ENCODE data around the gene IGSF6.
"Not testable (repeated sequence)": the region's sequence is repeated elsewhere in the genome, so short reads cannot be mapped to it uniquely, and the experiment has no call there.

Gene IGSF6

DNA sequence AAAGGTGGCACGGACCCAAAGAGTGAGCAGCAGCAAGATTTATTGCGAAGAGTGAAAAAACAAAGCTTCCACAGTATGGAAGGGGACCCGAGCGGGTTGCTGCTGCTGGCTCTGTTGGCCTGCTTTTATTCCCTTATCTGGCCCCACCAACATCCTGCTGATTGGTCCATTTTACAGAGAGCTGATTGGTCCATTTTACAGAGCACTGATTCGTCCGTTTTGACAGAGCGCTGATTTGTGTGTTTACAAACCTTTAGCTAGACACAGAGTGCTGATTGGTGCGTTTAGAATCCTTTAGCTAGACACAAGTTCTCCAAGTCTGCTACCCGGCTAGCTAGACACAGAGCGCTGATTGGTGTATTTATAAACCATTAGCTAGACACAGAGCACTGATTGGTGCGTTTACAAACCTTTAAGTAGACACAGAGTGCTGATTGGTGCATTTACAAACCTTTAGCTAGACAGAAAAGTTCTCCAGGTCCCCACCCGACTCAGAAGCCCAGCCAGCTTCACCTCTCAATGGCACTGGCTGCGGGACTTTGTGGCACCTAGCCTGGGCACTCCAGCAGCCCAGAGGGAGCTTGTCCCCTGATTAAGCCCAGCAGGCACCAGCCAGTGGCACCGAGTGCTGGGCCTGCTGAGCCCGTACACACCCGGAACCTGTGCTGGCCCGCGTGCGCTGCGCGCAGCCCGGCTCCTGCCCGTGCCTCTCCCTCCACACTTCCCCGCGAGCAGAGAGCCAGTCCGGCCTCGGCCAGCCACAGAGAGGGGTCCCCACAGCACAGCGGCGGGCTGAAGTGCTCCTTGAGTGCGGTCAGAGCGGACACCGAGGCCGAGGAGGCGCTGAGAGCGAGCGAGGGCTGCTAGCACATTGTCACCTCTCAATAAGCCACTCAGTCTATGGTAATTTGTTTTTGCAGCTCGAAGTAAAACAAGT lies 15.1 kb downstream of the IGSF6 start:
- no peak overlapping the region for H3K9ac ChIP-seq (ENCODE audit: low read depth, low read length)
- no peak overlapping the region for H3K4me3 ChIP-seq (ENCODE audit: low read depth, low read length)
- no peaks in the 10 kb centered on the region for H3K9me3 ChIP-seq (ENCODE audit: control insufficient read depth, insufficient read depth, low read length)
- H3K36me3 ChIP-seq (ENCODE audit: control insufficient read depth, insufficient read depth, low read length), result no peaks in the 10 kb centered on the region
- H3K27me3 ChIP-seq (ENCODE audit: control insufficient read depth, insufficient read depth, low read length), result no peaks in the 10 kb centered on the region
- H3K4me1 ChIP-seq (ENCODE audit: control insufficient read depth, insufficient read depth, low read length), result no peaks in the 10 kb centered on the region

- not testable (repeated sequence) for H3K9me3 ChIP-seq (ENCODE audit: control insufficient read depth, insufficient read depth, low read length); H3K9ac ChIP-seq (ENCODE audit: low read depth, low read length); H3K4me1 ChIP-seq (ENCODE audit: control insufficient read depth, insufficient read depth, low read length); H3K4me3 ChIP-seq (ENCODE audit: low read depth, low read length); H3K36me3 ChIP-seq (ENCODE audit: control insufficient read depth, insufficient read depth, low read length); H3K27me3 ChIP-seq (ENCODE audit: control insufficient read depth, insufficient read depth, low read length)
Observed at GRCh38 chr16:21635694-21636093, 16.7 kb downstream of the IGSF6 start.

DNA sequence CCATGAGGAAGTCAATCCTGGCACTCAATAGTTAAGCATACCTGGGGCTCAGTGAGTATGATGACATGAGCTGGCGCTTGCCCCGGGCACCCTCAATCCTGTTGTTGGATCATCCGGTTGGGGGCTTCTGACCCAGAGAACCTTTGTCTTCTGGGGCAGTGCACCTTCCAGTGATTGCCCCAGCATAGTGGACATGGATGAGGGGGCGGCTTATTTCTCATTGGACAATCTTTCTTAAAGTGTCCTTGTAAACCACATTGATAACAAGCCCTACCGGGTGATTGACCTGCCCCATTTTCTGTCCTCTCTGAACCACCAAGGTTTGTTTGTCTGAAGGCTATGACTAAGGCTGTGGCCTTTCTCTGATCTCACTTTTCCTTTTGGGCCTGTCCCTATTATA lies 18.2 kb downstream of the IGSF6 start:
- Histone ChIP-seq H3K4me1 (ENCODE audit: control insufficient read depth, insufficient read depth, low read length) (no peaks in the 10 kb centered on the region), H3K9me3 (ENCODE audit: control insufficient read depth, insufficient read depth, low read length) (no peaks in the 10 kb centered on the region), H3K27me3 (ENCODE audit: control insufficient read depth, insufficient read depth, low read length) (no peaks in the 10 kb centered on the region), H3K36me3 (ENCODE audit: control insufficient read depth, insufficient read depth, low read length) (peaks cover 3% of the 10 kb centered on the region), H3K4me3 (ENCODE audit: low read depth, low read length) (no peak overlapping the region), H3K9ac (ENCODE audit: low read depth, low read length) (no peak overlapping the region)

DNA sequence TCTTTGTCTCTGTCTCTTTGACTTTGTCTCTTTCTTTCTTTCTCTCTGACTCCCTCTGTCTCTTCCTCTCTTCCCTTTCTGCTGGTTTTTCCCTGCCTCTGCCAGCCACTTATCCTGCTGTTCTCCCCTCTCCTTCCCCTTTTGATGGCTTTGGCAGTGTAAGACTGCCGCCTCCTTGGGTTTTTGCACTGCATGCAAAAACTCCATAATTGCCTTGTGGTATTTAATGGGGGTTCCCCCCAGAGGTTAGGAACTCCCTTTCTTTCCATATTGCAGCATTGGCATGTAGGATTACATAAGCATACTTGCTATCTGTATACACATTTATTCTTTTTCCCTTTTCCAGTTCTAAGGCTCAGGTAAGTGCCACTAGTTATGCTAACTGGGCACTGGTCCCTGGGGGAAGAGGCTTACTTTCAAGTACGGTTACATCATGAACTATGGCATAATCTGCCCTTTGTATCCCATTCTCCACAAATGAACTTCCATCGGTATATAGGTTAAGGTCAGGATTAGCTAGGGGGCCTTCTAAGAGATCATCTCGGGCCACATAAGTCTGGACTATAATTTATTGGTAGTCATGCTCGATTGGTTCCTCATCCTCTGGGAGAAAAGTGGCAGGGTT lies 20.3 kb downstream of the IGSF6 start:
- not testable (repeated sequence) for H3K4me1 ChIP-seq (ENCODE audit: control insufficient read depth, insufficient read depth, low read length); H3K27me3 ChIP-seq (ENCODE audit: control insufficient read depth, insufficient read depth, low read length); H3K9me3 ChIP-seq (ENCODE audit: control insufficient read depth, insufficient read depth, low read length); H3K9ac ChIP-seq (ENCODE audit: low read depth, low read length); H3K4me3 ChIP-seq (ENCODE audit: low read depth, low read length); H3K36me3 ChIP-seq (ENCODE audit: control insufficient read depth, insufficient read depth, low read length)

GRCh38 chr16:21631376-21631775 lies 21.0 kb downstream of the IGSF6 start:
- H3K4me1 ChIP-seq (ENCODE audit: control insufficient read depth, insufficient read depth, low read length); H3K36me3 ChIP-seq (ENCODE audit: control insufficient read depth, insufficient read depth, low read length): not testable (repeated sequence)

DNA sequence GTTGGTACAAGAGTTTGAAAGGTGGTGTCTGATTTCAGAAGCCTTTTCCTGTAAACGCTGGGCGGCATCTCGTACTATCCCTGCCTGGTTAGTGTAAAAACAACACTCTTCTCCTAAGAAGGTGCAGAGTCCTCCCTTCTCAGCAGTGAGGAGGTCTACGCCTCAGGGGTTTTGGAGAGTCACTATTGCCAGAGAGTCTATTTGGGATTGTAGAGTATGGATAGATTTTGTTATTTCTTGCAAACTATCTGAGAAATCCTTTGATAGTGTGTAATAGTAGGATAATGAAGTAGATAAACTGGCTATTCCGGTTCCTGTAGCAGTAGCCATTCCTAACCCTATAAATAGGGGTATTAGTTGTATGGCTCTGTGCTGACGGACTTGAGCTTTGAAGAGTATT lies 21.5 kb downstream of the IGSF6 start:
- H3K4me1 ChIP-seq (ENCODE audit: control insufficient read depth, insufficient read depth, low read length); H3K9ac ChIP-seq (ENCODE audit: low read depth, low read length); H3K4me3 ChIP-seq (ENCODE audit: low read depth, low read length); H3K9me3 ChIP-seq (ENCODE audit: control insufficient read depth, insufficient read depth, low read length); H3K27me3 ChIP-seq (ENCODE audit: control insufficient read depth, insufficient read depth, low read length); H3K36me3 ChIP-seq (ENCODE audit: control insufficient read depth, insufficient read depth, low read length): not testable (repeated sequence)

More at GRCh38 chr16:21631376-21631775, 21.0 kb downstream of the IGSF6 start:
- not testable (repeated sequence) for H3K9me3 ChIP-seq (ENCODE audit: control insufficient read depth, insufficient read depth, low read length); H3K4me3 ChIP-seq (ENCODE audit: low read depth, low read length); H3K9ac ChIP-seq (ENCODE audit: low read depth, low read length); H3K27me3 ChIP-seq (ENCODE audit: control insufficient read depth, insufficient read depth, low read length)

- H3K4me1 ChIP-seq (ENCODE audit: control insufficient read depth, insufficient read depth, low read length); H3K9me3 ChIP-seq (ENCODE audit: control insufficient read depth, insufficient read depth, low read length); H3K4me3 ChIP-seq (ENCODE audit: low read depth, low read length); H3K9ac ChIP-seq (ENCODE audit: low read depth, low read length); H3K36me3 ChIP-seq (ENCODE audit: control insufficient read depth, insufficient read depth, low read length); H3K27me3 ChIP-seq (ENCODE audit: control insufficient read depth, insufficient read depth, low read length): not testable (repeated sequence)
Observed at GRCh38 chr16:21629616-21630539, 22.5 kb downstream of the IGSF6 start.

- H3K27me3 ChIP-seq (ENCODE audit: control insufficient read depth, insufficient read depth, low read length), result no peaks in the 10 kb centered on the region
- H3K9me3 ChIP-seq (ENCODE audit: control insufficient read depth, insufficient read depth, low read length), result no peaks in the 10 kb centered on the region
- no peak overlapping the region for H3K9ac ChIP-seq (ENCODE audit: low read depth, low read length)
- no peak overlapping the region for H3K4me3 ChIP-seq (ENCODE audit: low read depth, low read length)
- H3K36me3 ChIP-seq (ENCODE audit: control insufficient read depth, insufficient read depth, low read length), result peaks cover 4% of the 10 kb centered on the region
- no peaks in the 10 kb centered on the region for H3K4me1 ChIP-seq (ENCODE audit: control insufficient read depth, insufficient read depth, low read length)
Observed at GRCh38 chr16:21628772-21629171, 23.6 kb downstream of the IGSF6 start.

- no peak overlapping the region for H3K9ac ChIP-seq (ENCODE audit: low read depth, low read length)
- H3K9me3 ChIP-seq (ENCODE audit: control insufficient read depth, insufficient read depth, low read length), result no peaks in the 10 kb centered on the region
- no peak overlapping the region for H3K4me3 ChIP-seq (ENCODE audit: low read depth, low read length)
Observed at GRCh38 chr16:21628121-21628726, 24.2 kb downstream of the IGSF6 start.

DNA sequence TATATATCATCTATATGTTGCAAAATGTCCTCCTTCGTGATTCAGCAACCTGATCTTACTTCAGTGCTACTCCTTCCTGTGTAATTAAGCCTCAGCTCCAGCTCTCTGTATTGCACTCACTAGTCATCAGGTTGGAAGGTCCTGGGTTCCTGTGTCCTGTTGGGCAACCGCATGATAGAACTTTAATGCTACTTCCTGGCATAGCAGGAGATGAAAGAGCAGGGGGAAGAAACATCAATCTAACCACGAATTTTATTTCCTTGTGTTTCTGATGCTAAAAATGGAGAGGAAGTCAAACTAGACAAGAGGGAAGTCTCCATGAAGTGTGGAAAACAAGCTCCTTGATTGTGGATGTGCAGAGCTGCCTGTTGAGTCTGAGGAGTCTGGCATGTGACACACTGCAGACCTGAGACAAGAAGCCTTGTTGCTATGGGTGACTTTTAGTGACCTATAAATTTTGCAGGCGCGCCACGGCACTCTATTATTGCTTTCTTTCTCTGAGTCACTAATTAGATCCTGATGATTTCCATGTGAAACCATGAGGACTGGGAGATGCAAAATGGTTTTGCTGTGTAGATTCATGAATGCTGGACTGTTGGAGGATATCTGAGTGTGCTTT lies 25.6 kb downstream of the IGSF6 start:
- Histone ChIP-seq H3K4me3 (ENCODE audit: low read depth, low read length) (no peak overlapping the region), H3K4me1 (ENCODE audit: control insufficient read depth, insufficient read depth, low read length) (no peaks in the 10 kb centered on the region), H3K9ac (ENCODE audit: low read depth, low read length) (no peak overlapping the region), H3K27me3 (ENCODE audit: control insufficient read depth, insufficient read depth, low read length) (no peaks in the 10 kb centered on the region), H3K9me3 (ENCODE audit: control insufficient read depth, insufficient read depth, low read length) (no peaks in the 10 kb centered on the region), H3K36me3 (ENCODE audit: control insufficient read depth, insufficient read depth, low read length) (peaks cover 4% of the 10 kb centered on the region)

More at GRCh38 chr16:21628121-21628726, 24.2 kb downstream of the IGSF6 start:
- Histone ChIP-seq H3K36me3 (ENCODE audit: control insufficient read depth, insufficient read depth, low read length) (peaks cover 4% of the 10 kb centered on the region), H3K4me1 (ENCODE audit: control insufficient read depth, insufficient read depth, low read length) (no peaks in the 10 kb centered on the region), H3K27me3 (ENCODE audit: control insufficient read depth, insufficient read depth, low read length) (no peaks in the 10 kb centered on the region)

DNA sequence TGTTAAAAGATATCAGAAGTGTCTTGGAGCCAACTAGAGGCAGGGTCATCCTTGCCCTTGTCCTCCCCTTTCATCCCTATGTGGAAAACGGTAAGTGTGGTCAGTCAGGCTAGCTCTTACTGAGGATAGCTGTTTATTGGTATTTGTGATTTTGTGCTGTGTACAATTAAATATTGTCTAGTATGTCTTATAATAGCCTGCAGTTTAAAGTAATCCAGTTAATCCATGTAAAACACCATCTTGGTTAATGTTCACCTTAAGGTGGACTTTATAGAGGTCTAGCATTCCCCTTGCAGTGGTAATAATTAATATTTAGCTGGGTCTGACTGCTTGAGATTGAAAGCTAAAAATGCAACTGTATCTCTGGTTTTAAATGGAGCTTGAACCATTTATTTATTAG lies 27.4 kb downstream of the IGSF6 start:
- Histone ChIP-seq H3K27me3 (ENCODE audit: control insufficient read depth, insufficient read depth, low read length) (no peaks in the 10 kb centered on the region), H3K4me3 (ENCODE audit: low read depth, low read length) (no peak overlapping the region), H3K9ac (ENCODE audit: low read depth, low read length) (no peak overlapping the region), H3K9me3 (ENCODE audit: control insufficient read depth, insufficient read depth, low read length) (no peaks in the 10 kb centered on the region), H3K4me1 (ENCODE audit: control insufficient read depth, insufficient read depth, low read length) (no peaks in the 10 kb centered on the region), H3K36me3 (ENCODE audit: control insufficient read depth, insufficient read depth, low read length) (peaks cover 4% of the 10 kb centered on the region)

All from iPS-15b (cell line).